ENCODE results near the gene SIRT7.

Gene SIRT7

GRCh38 chr17:81948635-81949378 lies 30.8 kb upstream of the SIRT7 start:
- TF ChIP-seq USF1 (IDR thresholded peaks at IDR 0.05) (no peak), NFIC (IDR thresholded peaks at IDR 0.05) (0 out of 2 replicates have a peak, but pooled peaks have one; percentile 6), RAD21 (IDR thresholded peaks at IDR 0.05; ENCODE audit: low read depth) (no peak), CREB1 (IDR thresholded peaks at IDR 0.05; ENCODE audit: low read depth) (no peak), MAX (IDR thresholded peaks at IDR 0.05) (no peak), TEAD4 (IDR thresholded peaks at IDR 0.05) (no peak)

DNA sequence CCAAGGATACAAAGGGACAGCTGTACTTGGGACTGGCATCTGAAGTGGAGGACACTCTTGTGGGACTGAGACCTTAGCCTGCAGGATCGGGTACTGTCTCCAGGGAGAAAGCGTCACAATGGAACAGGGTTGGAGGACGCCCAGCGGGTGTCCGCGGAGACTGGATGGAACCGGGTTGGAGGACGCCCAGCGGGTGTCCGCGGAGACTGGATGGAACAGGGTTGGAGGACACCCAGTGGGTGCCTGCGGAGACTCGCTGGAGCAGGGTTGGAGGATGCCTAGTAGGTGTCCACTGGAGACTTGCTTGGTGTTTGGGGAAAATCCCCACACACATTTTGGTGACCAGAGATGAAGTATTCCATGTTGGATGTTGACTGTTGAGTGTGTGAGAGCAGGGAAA lies 29.2 kb upstream of the SIRT7 start, which contains the start of gene MYADML2:
TSS of gene MYADML2 (minus strand) at position 45 of the 400 bp plus-strand sequence. CDS start 5,492 bp downstream, outside the sequence.
- TF ChIP-seq EGR1 (IDR thresholded peaks at IDR 0.05) (no peak), CEBPB (IDR thresholded peaks at IDR 0.05) (no peak), EP300 (IDR thresholded peaks at IDR 0.05; ENCODE audit: borderline replicate concordance) (no peak), FOXM1 (IDR thresholded peaks at IDR 0.05; ENCODE audit: borderline replicate concordance, low read depth) (no peak), TEAD4 (IDR thresholded peaks at IDR 0.05) (no peak), RAD21 (IDR thresholded peaks at IDR 0.05; ENCODE audit: low read depth) (no peak), TCF12 (IDR thresholded peaks at IDR 0.05; ENCODE audit: low read depth) (no peak), REST (IDR thresholded peaks at IDR 0.05; ENCODE audit: low read depth) (no peak), ZBTB7A (IDR thresholded peaks at IDR 0.05; ENCODE audit: low read depth) (no peak), USF1 (IDR thresholded peaks at IDR 0.05) (no peak), YY1 (IDR thresholded peaks at IDR 0.05; ENCODE audit: low read depth) (no peak), MAX (IDR thresholded peaks at IDR 0.05) (no peak), TAF1 (IDR thresholded peaks at IDR 0.05; ENCODE audit: low read depth) (no peak), NFIC (IDR thresholded peaks at IDR 0.05) (no peak), CREB1 (IDR thresholded peaks at IDR 0.05; ENCODE audit: low read depth) (no peak)

DNA sequence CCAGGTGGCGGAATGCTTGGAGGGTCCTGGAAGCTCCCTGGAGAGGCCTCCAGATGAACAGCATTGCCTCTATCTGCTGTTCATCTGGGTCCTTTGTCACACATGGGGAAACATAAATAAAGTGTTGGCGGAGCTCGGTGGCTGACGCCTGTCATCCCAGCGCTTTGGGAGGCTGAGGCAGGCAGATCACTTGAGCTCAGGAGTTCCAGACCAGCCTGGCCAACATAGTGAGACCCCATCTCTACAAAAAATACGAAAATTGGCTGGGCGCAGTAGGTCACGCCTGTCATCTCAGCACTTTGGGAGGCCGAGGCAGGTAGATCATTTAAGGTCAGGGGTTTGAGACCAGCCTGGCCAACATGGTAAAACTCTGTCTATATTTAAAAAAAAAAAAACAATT lies 26.9 kb upstream of the SIRT7 start:
- TF ChIP-seq YY1 (IDR thresholded peaks at IDR 0.05; ENCODE audit: low read depth) (no peak), TCF12 (IDR thresholded peaks at IDR 0.05; ENCODE audit: low read depth) (no peak), MAX (IDR thresholded peaks at IDR 0.05) (no peak), FOXM1 (IDR thresholded peaks at IDR 0.05; ENCODE audit: borderline replicate concordance, low read depth) (no peak), TAF1 (IDR thresholded peaks at IDR 0.05; ENCODE audit: low read depth) (no peak), USF1 (IDR thresholded peaks at IDR 0.05) (no peak), NFIC (IDR thresholded peaks at IDR 0.05) (no peak), CEBPB (IDR thresholded peaks at IDR 0.05) (no peak)

GRCh38 chr17:81942167-81942553 lies 24.2 kb upstream of the SIRT7 start:
- TF ChIP-seq FOXM1 (IDR thresholded peaks at IDR 0.05; ENCODE audit: borderline replicate concordance, low read depth): no peak
- no peak for TF ChIP-seq TCF12 (IDR thresholded peaks at IDR 0.05; ENCODE audit: low read depth)
- no peak for TF ChIP-seq REST (IDR thresholded peaks at IDR 0.05; ENCODE audit: low read depth)
- TF ChIP-seq TEAD4 (IDR thresholded peaks at IDR 0.05): no peak
- TF ChIP-seq NFIC (IDR thresholded peaks at IDR 0.05): no peak
- TF ChIP-seq YY1 (IDR thresholded peaks at IDR 0.05; ENCODE audit: low read depth): no peak
- no peak for TF ChIP-seq CEBPB (IDR thresholded peaks at IDR 0.05)
- TF ChIP-seq CREB1 (IDR thresholded peaks at IDR 0.05; ENCODE audit: low read depth): no peak
- TF ChIP-seq USF1 (IDR thresholded peaks at IDR 0.05): no peak
- no peak for TF ChIP-seq MAX (IDR thresholded peaks at IDR 0.05)
- no peak for TF ChIP-seq EP300 (IDR thresholded peaks at IDR 0.05; ENCODE audit: borderline replicate concordance)
- TF ChIP-seq EGR1 (IDR thresholded peaks at IDR 0.05): no peak
- TF ChIP-seq TAF1 (IDR thresholded peaks at IDR 0.05; ENCODE audit: low read depth): no peak
- TF ChIP-seq RAD21 (IDR thresholded peaks at IDR 0.05; ENCODE audit: low read depth): no peak
- TF ChIP-seq ZBTB7A (IDR thresholded peaks at IDR 0.05; ENCODE audit: low read depth): no peak

Measured in Ishikawa (cell line).